NCI-H1105 treated with DMSO at 0.1 percent for 48 hours (cell line): Measurements from ENCODE around the gene MMAB.
A peak's percentile ranks its signal among the peaks of the same experiment; 100 is the strongest.

ENCODE experiments used
- DNase-seq: peaks from one replicate; lab custom pipeline; 2025; lab: John Stamatoyannopoulos, UW

The MMAB gene

DNA sequence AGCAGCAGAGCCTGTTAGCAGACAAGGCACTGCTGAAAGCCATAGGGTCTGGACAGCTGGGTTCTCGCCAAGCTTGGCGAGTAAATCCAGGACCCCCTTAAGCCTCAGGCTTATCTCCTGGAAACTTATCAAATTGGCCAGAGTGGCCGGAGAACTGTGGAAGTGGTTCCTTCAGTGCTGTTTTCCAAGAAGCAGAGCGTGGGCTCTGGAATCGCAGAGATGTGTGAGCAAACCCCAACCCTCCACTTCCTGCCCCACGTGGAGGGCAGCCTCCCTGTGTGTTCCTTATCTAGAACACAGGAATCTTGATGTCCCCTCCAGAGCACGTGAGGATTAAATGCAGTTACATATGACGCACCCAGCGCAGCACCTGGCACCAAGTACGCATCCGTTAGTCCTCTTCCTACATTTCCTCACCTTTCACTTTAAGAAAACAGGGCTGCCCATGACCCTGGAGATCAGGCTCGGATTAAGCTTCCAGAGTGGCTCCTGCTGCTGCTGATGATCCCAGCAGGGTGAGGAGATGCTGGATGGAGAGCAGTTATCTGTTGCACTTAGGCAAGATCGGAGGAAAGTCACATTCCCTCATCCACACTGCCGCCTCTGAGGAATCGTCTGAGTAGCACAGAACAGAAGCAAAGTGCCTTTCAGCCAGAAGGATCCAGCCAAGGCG is 35.0 kb downstream of the MMAB start:
- DNase-seq, result no peak

- DNase-seq, result no peak
Measured at GRCh38 chr12:109537136-109537535, 36.2 kb downstream of the MMAB start.

GRCh38 chr12:109535863-109536250 is 37.4 kb downstream of the MMAB start:
- no peak for DNase-seq

DNA sequence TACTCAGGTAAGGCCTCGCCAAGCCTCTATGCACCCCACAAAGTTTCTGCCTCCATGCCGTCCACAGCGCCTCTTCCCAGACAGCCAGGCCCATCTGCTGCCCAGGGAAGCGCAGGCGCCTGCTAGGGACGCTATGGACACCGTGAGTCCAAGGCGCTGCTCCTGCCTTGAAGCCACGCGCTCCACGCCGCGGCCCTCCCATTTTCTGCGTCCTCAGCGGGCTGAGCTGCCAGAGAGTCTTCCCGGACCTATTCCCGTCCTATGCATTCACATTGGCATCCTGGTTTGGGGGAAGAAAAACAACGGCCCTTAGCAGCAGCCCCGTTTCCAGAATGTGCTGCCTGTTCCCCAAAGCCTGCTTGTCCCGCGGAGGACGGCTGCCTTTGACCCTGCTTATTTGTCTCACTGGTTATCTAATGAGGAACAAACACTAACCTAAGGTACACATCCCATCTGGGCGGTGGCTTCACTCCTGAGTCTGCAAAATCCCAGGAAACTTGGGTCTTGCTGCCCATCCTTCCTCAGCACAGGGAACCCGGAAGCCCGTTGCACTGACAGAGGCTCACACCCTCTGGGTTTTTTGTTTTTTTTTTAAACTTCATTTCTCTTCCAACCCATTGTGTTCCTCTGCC is 38.0 kb downstream of the MMAB start:
- DNase-seq, result no peak

DNA sequence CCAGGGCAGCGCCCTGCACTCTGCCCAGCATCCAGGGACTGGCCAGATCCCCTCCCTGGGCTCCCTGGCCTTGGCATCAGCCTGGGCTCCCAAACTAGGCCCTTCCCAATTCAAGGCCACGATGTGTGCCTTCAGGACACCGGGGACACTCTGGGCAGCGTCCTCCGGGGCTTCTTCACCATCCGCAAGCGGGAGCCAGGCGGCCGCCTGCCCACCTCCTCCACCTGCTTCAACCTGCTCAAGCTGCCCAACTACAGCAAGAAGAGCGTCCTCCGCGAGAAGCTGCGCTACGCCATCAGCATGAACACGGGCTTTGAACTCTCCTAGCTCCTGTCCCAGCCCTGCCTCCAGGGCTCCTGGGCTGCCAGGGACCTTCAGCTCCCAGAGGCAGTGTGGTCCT is 38.8 kb downstream of the MMAB start:
- DNase-seq, result no peak

DNA sequence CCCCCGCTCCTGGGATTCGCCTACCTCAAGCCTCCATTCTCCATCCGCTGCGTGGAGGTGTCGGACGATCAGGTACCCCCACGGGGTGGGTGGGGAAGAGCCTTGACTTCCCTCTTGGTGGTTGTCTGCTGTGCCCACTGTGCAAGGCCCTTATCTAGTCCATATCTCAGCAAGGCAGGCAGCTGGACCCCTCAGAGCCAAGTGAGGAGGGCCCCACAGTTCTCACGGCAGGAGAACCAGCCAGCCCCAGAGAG is 39.9 kb downstream of the MMAB start:
- no peak for DNase-seq

GRCh38 chr12:109532721-109533486 is 40.4 kb downstream of the MMAB start:
- no peak for DNase-seq

- no peak for DNase-seq
Measured at GRCh38 chr12:109531411-109531810, 41.9 kb downstream of the MMAB start.

GRCh38 chr12:109529691-109530640 is 43.3 kb downstream of the MMAB start:
- no peak for DNase-seq

DNA sequence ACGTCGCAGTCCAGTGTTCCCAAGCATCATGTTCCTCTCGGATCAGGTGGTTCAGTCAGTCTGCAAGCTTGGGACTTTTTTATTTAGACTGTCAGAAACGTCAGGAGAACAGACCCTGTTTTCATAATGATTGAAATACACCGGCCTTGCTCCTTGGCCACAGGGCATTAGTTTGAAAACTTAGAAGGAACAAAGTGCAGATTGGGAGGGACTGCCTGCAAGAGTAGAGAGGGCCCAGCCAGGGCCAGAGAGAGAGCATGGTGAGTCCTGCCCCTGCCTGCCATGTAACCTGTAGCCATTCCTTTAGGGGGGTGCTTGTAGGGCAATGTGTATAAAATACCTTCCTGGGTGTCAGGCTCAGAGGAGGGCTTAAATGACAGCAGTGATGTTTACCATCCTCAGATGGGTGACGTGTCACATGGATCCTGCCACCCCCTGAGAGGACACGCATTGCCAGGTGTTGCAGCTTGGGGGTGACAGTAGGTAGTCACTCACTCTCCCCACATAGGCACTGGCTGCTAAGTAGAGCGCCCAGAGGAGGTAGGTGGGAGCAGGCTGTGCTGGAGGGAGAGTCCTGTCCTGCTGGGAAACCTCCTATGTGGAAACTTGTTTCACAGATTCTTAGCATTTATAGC is 45.7 kb downstream of the MMAB start:
- no peak for DNase-seq

DNA sequence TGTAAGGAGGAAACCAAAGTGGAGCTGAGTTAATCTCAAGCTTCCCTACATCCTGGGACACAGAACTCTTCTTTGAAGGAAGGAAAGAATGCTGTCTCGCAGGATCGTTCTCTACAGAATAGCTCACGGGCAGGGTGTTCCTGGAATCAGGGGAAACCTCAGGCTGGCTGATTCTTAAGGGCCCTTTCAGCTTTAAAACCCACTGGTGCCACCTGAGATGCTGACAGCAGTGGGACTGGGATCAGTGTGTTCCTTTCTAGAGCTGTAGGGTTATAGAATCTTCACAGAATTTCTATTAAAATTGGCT is 48.1 kb downstream of the MMAB start:
- DNase-seq, result no peak

DNA sequence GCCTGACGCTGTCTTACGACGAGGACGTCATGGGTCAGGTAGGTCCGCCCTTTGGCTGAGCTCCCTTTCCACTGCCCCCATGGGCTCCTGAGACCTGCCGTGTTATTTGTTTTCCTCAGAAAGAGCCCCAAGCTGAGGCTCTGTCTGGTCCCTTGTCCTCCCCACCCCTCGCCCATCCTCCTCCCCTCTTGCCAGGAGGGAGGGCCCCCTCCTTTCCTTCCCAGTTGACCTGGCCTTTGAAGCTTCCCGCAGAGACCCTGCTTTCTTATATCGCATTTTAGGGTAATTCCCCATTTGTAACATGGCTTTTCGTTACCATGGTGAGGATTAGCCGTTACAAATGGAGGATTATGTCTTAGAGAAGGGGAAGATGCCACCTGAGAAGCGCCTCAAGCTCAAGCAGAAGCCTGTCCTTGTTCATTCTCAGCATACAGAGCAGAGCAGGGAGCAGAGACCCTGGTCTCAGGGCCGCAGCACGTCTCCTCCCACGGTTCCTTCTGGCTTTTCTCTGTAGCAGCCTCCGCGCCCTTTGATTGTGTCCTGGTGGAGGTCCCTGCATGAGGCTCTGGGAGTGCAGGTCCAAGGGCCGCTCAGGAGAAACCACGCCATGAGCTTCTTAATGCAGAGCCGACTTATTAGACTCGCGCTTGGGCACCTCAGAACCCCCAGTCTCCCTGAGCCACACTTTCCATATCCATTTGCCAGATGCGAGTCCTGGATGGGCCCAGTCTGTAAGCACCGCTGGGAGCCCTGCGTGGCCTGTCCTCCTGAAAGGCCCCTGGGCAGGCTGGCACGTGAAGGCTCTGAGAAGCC is 48.6 kb downstream of the MMAB start:
- DNase-seq, result no peak

DNA sequence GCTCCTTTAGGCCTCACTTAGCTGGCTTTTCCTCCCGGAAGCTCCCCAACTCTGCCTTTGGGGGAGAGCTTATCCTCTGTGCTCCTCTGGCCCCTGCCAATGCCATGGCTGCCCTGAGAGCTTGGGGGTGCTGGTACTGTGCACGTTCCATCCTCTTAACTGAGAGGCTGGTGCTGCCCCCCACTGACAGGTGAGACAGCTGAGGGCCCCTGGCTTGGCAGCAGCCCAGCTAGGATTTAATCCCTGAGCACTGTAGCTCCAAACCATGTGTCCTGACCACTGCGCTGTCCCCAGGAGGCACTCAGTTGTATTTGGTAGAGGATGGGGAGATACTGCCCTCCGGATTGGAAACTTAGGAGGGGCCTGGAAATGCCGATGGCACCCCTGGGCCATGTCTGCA is 49.8 kb downstream of the MMAB start:
- no peak for DNase-seq

DNA sequence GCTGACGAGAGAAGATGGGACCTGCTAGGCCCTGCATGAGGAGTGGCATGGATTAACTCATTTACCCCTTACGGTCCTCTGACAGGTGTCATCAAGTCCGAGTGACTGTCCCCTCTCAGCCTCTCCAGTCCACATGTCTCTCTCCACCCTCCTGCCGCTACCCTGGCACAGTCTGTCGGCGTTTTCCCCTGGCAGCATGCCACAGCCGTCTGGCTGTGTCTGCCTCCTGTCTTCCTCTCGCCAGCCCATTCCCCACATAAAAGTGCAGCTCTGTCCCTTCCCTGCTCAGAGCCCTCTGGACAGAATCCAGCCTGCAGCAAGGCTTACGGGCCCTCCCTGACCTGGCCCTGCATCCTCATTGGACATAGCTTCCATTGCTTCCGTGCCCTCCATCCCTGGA is 50.2 kb downstream of the MMAB start:
- DNase-seq, result peak; percentile 45

DNA sequence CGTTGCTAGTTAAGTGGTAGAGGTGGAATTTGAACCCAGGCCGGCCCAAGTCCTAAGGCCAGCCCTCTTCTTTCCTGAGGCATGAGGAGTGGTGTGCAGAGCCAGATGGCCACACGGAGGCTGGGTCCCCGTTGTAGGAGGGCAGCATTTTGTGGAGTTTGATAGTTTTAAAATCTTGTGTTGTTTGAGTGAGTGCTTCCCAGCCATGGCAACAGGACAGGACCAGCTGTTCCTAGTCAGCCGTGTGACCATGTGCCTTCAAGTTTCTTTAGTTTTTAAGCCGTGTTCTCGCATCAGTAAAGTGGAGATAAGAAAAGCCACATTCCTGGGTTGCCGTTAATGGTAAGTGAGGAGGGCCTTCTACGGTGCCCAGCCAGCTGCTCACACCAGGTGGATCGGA is 51.5 kb downstream of the MMAB start:
- DNase-seq, result no peak

GRCh38 chr12:109519787-109520186 is 53.5 kb downstream of the MMAB start:
- no peak for DNase-seq

DNA sequence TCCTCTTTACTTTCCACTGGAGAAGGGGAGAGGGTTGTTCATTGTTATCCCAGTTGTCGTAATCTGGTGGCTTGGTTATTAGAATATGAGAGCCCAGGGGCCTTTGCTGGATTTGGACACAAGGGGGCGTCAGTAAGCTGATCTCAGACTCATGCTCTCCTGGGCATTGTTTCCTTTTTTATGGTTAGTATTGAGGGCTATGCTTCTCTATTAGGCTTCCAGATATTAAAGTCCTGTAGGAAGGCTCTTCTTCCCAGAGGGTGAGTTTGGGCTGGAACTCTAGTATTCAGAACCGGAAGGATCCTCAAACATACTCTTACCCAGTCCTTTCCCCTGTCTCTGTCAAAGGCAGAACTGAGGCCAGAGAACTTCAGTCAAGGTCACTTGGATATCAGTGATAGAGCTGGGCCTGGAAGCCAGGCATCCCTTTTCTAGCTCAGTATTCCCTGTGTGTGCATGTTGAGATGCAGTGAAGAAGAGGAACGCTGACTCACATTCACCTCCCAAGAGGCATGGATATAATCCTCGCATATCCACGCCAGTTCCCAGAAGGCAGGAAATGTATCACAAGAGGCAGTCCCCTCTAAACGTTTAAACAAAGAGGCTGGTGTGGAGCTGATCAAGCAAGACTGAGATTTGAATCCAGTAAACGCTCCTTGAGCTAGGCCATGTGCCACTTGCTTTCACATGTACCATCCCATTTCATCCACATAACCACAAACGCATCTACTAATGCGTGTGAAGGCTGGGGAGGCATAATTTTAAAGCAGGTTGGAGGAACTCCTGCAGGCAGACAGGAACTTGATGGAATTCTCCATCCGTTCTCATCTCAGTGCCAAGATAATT is 54.3 kb downstream of the MMAB start:
- DNase-seq, result peak; percentile 69

DNA sequence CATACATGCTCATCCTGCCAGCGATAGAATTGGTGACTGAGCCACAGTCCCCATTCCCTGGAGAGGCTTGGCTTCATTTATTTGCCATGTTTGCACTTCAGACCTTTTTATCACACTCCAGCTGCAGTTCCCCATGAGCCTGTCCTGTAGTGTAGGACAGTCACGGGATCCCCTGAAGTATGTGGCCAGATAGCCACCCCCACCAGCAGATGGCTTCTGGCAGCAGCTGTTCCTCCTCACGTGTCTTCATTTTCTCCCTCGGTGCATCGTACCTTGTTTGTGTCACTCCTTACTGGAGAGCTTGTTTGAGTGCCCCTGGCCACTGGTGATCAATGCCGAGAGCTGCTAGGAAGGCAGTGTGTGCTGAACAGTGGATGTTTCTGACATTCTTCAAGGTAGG is 55.7 kb downstream of the MMAB start:
- no peak for DNase-seq

GRCh38 chr12:109513977-109514376 is 59.3 kb downstream of the MMAB start:
- DNase-seq, result no peak

- DNase-seq, result no peak
Measured at GRCh38 chr12:109513051-109513450, 60.3 kb downstream of the MMAB start.
